HEK293 (cell line): ENCODE results near the gene DPYSL5.
A peak's percentile ranks its signal among the peaks of the same experiment; 100 is the strongest.
"Not testable (repeated sequence)": the region's sequence is repeated elsewhere in the genome, so short reads cannot be mapped to it uniquely, and the experiment has no call there.

ENCODE experiments used
- CTCF ChIA-PET: fragments of 350-600 bp; formaldehyde crosslinking; extraction: SDS; loops from one replicate; lab custom pipeline; 2021; ENCODE audit warnings: antibody characterized with exemption; lab: Yijun Ruan, JAX
- POLR2A ChIA-PET: fragments of 300-600 bp; formaldehyde crosslinking; extraction: SDS; loops from one replicate; lab custom pipeline; 2020; ENCODE audit warnings: antibody characterized with exemption, inconsistent platforms; lab: Yijun Ruan, JAX
- H3K27ac ChIP-seq: fragments of 200-500 bp; sonication (Bioruptor generic); 2 replicates; pipeline ENCODE4 v1.5.1; 2014; ENCODE audit warnings: low read depth, low read length, control low read depth, inconsistent platforms; ENCODE audit errors: extremely low read depth
- H3K36me3 ChIP-seq, 2 experiments: fragments of 200-500 bp in 1 of 2; sonication (Bioruptor generic) in 1 of 2; 1 replicate in 1 of 2; 2 replicates in 1 of 2; pipeline ENCODE4 v1.5.1; 2014 to 2017; ENCODE audit warnings: inconsistent platforms in 2 of 2, low read length in 2 of 2; ENCODE audit not compliant: control insufficient read depth in 2 of 2, insufficient read depth in 1 of 2
- H3K4me1 ChIP-seq: fragments of 200-500 bp; sonication (Bioruptor generic); 2 replicates; pipeline ENCODE4 v1.5.1; 2014; ENCODE audit warnings: mild to moderate bottlenecking, low read length, inconsistent platforms; ENCODE audit not compliant: control insufficient read depth, insufficient read depth
- H3K4me3 ChIP-seq: 2 replicates; pipeline ENCODE4 v1.5.1; 2011; ENCODE audit warnings: low read depth, mild to moderate bottlenecking, control low read depth, low read length, moderate library complexity
- H3K9me3 ChIP-seq: fragments of 200-500 bp; sonication (Bioruptor generic); 2 replicates; pipeline ENCODE4 v1.5.1; 2014; ENCODE audit warnings: low read depth, low read length, inconsistent platforms; ENCODE audit not compliant: control insufficient read depth, insufficient read depth
- EGR2 ChIP-seq: fragments of 450-650 bp; formaldehyde crosslinking; IDR thresholded peaks from 2 replicates; pipeline ENCODE4 v1.5.1; 2016; ENCODE audit warnings: low read depth, missing biosample characterization, missing genetic modification characterization
- SCRT2 ChIP-seq: fragments of 450-650 bp; formaldehyde crosslinking; IDR thresholded peaks from 2 replicates; pipeline ENCODE4 v1.5.1; 2016; ENCODE audit warnings: missing biosample characterization, missing genetic modification characterization
- SP3 ChIP-seq: fragments of 450-650 bp; formaldehyde crosslinking; IDR thresholded peaks from 2 replicates; pipeline ENCODE4 v1.5.1; 2016; ENCODE audit warnings: missing biosample characterization, missing genetic modification characterization
- ZBTB17 ChIP-seq: fragments of 450-650 bp; formaldehyde crosslinking; IDR thresholded peaks from 2 replicates; pipeline ENCODE4 v1.5.1; 2016; ENCODE audit warnings: missing biosample characterization, missing genetic modification characterization
- ZBTB48 ChIP-seq: fragments of 450-650 bp; formaldehyde crosslinking; IDR thresholded peaks from 2 replicates; pipeline ENCODE4 v1.5.1; 2016; ENCODE audit warnings: missing biosample characterization, missing genetic modification characterization
- ZNF157 ChIP-seq: fragments of 450-650 bp; formaldehyde crosslinking; IDR thresholded peaks from 2 replicates; pipeline ENCODE4 v1.5.1; 2016; ENCODE audit warnings: missing biosample characterization, missing genetic modification characterization
- ZNF548 ChIP-seq: fragments of 450-650 bp; formaldehyde crosslinking; IDR thresholded peaks from 2 replicates; pipeline ENCODE4 v1.5.1; 2016; ENCODE audit warnings: missing biosample characterization, missing genetic modification characterization
- ZNF664 ChIP-seq: fragments of 450-650 bp; formaldehyde crosslinking; IDR thresholded peaks from 2 replicates; pipeline ENCODE4 v1.5.1; 2016; ENCODE audit warnings: missing biosample characterization, missing genetic modification characterization
- TF ChIP-seq, protein P1 (sequence below): fragments of 450-650 bp; formaldehyde crosslinking; IDR thresholded peaks from 2 replicates; pipeline ENCODE4 v1.5.1; 2017; ENCODE audit warnings: missing biosample characterization, missing genetic modification characterization
- TF ChIP-seq, protein P2 (sequence below): fragments of 450-650 bp; formaldehyde crosslinking; IDR thresholded peaks from 2 replicates; pipeline ENCODE4 v1.5.1; 2016; ENCODE audit warnings: missing biosample characterization, missing genetic modification characterization
- TF ChIP-seq, protein P3 (sequence below): fragments of 450-650 bp; formaldehyde crosslinking; IDR thresholded peaks from 2 replicates; pipeline ENCODE4 v1.5.1; 2016; ENCODE audit warnings: missing biosample characterization, missing genetic modification characterization
- TF ChIP-seq, protein P4 (sequence below): fragments of 450-650 bp; formaldehyde crosslinking; IDR thresholded peaks from 2 replicates; pipeline ENCODE4 v1.5.1; 2016; ENCODE audit warnings: missing biosample characterization, missing genetic modification characterization

The DPYSL5 gene

DNA sequence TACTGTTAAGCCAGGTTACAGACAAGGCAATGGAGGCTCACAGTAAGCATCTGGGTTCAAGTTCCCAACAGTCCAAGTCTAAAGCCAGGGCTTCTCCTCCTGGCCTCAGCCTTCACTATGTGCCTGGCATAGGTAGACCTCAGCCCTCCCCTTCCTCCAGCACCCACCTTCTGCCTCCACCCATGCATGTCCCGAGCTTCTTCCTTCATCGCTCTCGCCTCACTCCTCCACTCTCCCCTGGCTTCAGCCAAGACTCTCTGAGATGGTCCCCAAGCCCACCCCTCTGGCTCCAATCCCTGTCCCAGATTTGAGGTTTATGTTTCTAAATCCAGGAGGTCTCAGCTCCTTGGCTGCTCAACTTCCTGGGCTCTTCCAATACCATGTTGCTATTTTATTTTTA lies 35.2 kb upstream of the DPYSL5 start (continued):
- TF ChIP-seq, protein P1, sequence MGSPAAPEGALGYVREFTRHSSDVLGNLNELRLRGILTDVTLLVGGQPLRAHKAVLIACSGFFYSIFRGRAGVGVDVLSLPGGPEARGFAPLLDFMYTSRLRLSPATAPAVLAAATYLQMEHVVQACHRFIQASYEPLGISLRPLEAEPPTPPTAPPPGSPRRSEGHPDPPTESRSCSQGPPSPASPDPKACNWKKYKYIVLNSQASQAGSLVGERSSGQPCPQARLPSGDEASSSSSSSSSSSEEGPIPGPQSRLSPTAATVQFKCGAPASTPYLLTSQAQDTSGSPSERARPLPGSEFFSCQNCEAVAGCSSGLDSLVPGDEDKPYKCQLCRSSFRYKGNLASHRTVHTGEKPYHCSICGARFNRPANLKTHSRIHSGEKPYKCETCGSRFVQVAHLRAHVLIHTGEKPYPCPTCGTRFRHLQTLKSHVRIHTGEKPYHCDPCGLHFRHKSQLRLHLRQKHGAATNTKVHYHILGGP, result no peak

DNA sequence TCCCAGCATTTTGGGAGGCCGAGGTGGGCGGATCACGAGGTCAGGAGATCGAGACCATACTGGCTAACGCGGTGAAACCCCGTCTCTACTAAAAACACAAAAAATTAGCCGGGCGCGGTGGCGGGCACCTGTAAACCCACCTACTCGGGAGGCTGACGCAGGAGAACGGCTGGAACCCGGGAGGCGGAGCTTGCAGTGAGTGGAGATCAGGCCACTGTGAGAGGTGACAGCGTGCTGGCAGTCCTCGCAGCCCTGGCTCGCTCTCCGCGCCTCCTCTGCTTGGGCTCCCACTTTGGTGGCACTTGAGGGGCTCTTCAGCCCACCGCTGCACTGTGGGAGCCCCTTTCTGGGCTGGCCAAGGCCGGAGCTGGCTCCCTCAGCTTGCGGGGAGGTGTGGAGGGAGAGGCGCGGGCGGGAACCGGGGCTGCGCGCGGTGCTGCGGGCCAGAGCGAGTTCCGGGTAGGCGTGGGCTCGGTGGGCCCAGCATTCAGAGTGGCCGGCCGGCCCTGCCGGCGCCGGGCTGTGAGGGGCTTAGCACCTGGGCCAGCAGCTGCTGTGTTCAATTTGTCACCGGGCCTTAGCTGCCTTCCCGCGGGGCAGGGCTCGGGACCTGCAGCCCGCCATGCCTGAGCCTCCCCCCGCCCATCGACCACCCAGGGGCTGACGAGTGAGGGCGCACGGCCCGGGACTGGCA lies 33.7 kb upstream of the DPYSL5 start:
- H3K9me3 ChIP-seq, H3K27ac ChIP-seq, H3K4me3 ChIP-seq, POLR2A ChIA-PET, H3K36me3 ChIP-seq, H3K4me1 ChIP-seq: not testable (repeated sequence)
- CTCF ChIA-PET, result interaction anchor here (0.5 to 0.7 kb wide), 2 partner anchors 17 to 762 kb away, joined by 4 to 5 read pairs; no protein-coding TSS in a partner anchor

DNA sequence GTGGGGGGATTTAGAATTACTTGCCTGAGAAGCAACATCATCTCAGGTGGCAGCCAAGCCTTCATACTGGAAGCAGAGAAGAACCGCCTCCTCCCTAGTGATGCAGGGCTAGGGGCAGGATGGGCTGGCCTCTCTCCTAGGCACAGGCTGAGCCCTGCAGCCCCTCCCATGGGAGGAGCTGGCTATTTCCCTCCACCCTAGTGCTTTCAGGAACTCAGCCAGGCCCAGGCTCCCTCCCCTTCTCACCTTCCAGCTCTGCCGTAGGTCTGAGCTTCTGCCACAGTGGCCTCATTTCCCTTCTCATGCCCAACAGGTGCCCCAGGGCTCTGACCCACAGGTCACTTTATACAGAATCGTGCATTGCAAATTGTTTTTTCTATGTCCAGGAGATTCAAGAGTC lies 31.0 kb upstream of the DPYSL5 start:
- POLR2A ChIA-PET, result no interaction called here
- no peak overlapping the region for H3K27ac ChIP-seq
- no peaks in the 10 kb centered on the region for H3K36me3 ChIP-seq
- H3K4me1 ChIP-seq, result no peaks in the 10 kb centered on the region
- H3K9me3 ChIP-seq, result no peaks in the 10 kb centered on the region
- no peak overlapping the region for H3K4me3 ChIP-seq
- TF ChIP-seq EGR2 (tag by site-specific recombination) (no peak), ZBTB48 (tag by site-specific recombination) (peak; percentile 47; the same call in 1 of the 2 replicates), SCRT2 (tag by site-specific recombination) (peak; percentile 79), ZBTB17 (tag by site-specific recombination) (peak; percentile 43; the same call in 1 of the 2 replicates), ZNF157 (no peak), ZNF548 (no peak), SP3 (peak; percentile 66), ZNF664 (no peak)
- TF ChIP-seq, protein P2, sequence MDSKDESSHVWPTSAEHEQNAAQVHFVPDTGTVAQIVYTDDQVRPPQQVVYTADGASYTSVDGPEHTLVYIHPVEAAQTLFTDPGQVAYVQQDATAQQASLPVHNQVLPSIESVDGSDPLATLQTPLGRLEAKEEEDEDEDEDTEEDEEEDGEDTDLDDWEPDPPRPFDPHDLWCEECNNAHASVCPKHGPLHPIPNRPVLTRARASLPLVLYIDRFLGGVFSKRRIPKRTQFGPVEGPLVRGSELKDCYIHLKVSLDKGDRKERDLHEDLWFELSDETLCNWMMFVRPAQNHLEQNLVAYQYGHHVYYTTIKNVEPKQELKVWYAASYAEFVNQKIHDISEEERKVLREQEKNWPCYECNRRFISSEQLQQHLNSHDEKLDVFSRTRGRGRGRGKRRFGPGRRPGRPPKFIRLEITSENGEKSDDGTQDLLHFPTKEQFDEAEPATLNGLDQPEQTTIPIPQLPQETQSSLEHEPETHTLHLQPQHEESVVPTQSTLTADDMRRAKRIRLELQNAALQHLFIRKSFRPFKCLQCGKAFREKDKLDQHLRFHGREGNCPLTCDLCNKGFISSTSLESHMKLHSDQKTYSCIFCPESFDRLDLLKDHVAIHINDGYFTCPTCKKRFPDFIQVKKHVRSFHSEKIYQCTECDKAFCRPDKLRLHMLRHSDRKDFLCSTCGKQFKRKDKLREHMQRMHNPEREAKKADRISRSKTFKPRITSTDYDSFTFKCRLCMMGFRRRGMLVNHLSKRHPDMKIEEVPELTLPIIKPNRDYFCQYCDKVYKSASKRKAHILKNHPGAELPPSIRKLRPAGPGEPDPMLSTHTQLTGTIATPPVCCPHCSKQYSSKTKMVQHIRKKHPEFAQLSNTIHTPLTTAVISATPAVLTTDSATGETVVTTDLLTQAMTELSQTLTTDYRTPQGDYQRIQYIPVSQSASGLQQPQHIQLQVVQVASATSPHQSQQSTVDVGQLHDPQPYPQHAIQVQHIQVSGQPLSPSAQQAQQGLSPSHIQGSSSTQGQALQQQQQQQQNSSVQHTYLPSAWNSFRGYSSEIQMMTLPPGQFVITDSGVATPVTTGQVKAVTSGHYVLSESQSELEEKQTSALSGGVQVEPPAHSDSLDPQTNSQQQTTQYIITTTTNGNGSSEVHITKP, result 0 out of 2 replicates have a peak, but pooled peaks have one; percentile 41
- TF ChIP-seq, protein P3, sequence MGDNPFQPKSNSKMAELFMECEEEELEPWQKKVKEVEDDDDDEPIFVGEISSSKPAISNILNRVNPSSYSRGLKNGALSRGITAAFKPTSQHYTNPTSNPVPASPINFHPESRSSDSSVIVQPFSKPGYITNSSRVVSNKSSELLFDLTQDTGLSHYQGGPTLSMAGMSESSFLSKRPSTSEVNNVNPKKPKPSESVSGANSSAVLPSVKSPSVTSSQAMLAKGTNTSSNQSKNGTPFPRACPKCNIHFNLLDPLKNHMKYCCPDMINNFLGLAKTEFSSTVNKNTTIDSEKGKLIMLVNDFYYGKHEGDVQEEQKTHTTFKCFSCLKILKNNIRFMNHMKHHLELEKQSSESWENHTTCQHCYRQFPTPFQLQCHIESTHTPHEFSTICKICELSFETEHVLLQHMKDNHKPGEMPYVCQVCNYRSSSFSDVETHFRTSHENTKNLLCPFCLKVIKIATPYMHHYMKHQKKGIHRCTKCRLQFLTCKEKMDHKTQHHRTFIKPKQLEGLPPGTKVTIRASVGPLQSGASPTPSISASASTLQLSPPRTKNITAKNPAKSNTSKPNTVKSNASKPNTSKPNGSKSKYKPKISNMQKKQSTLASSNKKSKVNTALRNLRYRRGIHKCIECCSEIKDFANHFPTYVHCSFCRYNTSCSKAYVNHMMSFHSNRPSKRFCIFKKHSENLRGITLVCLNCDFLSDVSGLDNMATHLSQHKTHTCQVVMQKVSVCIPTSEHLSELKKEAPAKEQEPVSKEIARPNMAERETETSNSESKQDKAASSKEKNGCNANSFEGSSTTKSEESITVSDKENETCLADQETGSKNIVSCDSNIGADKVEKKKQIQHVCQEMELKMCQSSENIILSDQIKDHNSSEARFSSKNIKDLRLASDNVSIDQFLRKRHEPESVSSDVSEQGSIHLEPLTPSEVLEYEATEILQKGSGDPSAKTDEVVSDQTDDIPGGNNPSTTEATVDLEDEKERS (tag by site-specific recombination), result no peak
- TF ChIP-seq, all 188 proteins: peak for 5
- CTCF ChIA-PET, result no interaction called here

DNA sequence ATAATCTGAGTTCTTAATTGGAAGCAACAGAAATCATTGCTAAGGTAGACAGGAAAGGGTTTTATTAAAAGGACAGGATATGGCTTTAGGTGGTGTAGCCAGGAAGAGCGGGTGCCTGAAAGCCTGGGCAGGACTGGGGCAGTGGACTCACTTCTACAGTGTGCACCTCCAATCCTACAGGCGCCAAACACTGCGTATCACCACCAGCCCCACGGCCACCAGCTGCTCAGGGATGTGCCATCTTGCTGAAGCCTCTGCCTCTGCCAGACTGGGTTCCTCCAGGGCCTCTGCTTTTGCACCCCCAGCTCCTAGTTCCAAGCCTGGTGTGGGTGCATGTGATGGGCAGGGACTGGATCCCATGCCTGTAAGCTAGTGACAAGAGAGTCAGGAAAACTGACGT lies 29.7 kb upstream of the DPYSL5 start:
- Histone ChIP-seq H3K4me3 (no peak overlapping the region), H3K27ac (no peak overlapping the region), H3K9me3 (no peaks in the 10 kb centered on the region), H3K36me3 (no peaks in the 10 kb centered on the region), H3K4me1 (no peaks in the 10 kb centered on the region)
- TF ChIP-seq, protein P4, sequence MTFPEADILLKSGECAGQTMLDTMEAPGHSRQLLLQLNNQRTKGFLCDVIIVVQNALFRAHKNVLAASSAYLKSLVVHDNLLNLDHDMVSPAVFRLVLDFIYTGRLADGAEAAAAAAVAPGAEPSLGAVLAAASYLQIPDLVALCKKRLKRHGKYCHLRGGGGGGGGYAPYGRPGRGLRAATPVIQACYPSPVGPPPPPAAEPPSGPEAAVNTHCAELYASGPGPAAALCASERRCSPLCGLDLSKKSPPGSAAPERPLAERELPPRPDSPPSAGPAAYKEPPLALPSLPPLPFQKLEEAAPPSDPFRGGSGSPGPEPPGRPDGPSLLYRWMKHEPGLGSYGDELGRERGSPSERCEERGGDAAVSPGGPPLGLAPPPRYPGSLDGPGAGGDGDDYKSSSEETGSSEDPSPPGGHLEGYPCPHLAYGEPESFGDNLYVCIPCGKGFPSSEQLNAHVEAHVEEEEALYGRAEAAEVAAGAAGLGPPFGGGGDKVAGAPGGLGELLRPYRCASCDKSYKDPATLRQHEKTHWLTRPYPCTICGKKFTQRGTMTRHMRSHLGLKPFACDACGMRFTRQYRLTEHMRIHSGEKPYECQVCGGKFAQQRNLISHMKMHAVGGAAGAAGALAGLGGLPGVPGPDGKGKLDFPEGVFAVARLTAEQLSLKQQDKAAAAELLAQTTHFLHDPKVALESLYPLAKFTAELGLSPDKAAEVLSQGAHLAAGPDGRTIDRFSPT (tag by site-specific recombination), result no peak
- POLR2A ChIA-PET, result no interaction called here
- CTCF ChIA-PET, result no interaction called here
